Stimulated activated CD4-positive, alpha-beta T cell treated with anti-CD3 and anti-CD28 coated beads, Interleukin-2, amount 100 ng/mL, for 4 hours (primary cell): ENCODE results near the gene LRP1.

Experiments used
- DNase-seq: peaks from one replicate; pipeline ENCODE4 v3.0.0-alpha.2; 2020; ENCODE audit warnings: low read depth

LRP1 gene

GRCh38 chr12:57175428-57176138 is 47.3 kb downstream of the LRP1 start:
- no peak for DNase-seq

DNA sequence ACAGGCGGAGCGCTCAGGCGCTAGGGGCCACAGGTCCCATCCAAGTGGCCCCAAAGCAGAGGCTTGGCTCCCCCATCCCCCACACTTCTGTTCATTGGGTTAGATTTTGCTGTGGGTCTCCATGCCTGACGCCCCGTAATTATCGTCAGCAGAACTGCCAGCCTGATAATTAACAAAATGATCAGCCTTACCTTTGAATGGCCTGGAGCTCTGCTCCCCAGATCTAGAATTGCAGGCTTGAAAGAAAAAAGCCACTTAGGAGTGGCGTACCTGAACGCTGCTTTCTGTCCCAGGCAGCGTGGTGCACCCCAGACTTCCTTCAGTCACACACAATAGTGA is 47.8 kb downstream of the LRP1 start:
- DNase-seq, result no peak

DNA sequence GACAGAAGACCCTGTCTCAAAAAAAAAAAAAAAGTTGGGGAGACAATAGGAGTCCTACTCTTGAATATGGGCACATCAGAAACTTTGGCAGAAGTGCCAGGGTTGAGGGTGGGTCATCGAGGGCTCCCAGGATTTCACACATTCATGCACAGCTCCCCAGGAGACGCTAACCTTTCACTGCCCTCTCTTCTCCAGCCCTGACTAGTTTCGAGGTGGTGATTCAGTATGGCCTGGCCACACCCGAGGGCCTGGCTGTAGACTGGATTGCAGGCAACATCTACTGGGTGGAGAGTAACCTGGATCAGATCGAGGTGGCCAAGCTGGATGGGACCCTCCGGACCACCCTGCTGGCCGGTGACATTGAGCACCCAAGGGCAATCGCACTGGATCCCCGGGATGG is 48.6 kb downstream of the LRP1 start:
- DNase-seq, result no peak

GRCh38 chr12:57177354-57177753 is 49.1 kb downstream of the LRP1 start:
- no peak for DNase-seq

DNA sequence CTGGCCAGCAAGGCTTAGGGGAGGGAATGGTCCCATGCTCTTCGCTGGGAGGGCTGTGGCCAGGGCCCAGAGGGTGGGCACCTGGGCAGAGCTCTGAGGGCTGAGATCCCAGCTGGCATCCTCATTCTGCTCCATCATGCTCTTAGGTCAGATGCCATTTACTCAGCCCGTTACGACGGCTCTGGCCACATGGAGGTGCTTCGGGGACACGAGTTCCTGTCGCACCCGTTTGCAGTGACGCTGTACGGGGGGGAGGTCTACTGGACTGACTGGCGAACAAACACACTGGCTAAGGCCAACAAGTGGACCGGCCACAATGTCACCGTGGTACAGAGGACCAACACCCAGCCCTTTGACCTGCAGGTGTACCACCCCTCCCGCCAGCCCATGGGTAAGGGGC is 49.9 kb downstream of the LRP1 start:
- no peak for DNase-seq

DNA sequence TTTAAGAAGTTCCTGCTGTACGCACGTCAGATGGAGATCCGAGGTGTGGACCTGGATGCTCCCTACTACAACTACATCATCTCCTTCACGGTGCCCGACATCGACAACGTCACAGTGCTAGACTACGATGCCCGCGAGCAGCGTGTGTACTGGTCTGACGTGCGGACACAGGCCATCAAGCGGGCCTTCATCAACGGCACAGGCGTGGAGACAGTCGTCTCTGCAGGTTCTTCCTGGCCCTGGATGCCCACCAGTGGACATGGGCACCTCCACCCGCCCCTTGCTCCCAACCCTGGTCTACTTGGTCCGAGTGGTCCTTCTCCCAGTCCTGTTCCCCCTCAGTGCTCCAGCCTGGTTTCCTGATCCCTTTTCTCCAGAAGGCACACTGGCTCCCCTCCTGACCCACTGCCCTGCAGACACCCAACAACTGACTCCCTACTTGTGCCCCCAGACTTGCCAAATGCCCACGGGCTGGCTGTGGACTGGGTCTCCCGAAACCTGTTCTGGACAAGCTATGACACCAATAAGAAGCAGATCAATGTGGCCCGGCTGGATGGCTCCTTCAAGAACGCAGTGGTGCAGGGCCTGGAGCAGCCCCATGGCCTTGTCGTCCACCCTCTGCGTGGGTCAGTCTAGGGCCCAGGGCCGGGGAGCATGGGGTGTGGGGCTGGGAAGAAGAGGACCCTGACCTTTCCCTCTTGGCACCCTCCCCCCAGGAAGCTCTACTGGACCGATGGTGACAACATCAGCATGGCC is 51.2 kb downstream of the LRP1 start:
- no peak for DNase-seq

DNA sequence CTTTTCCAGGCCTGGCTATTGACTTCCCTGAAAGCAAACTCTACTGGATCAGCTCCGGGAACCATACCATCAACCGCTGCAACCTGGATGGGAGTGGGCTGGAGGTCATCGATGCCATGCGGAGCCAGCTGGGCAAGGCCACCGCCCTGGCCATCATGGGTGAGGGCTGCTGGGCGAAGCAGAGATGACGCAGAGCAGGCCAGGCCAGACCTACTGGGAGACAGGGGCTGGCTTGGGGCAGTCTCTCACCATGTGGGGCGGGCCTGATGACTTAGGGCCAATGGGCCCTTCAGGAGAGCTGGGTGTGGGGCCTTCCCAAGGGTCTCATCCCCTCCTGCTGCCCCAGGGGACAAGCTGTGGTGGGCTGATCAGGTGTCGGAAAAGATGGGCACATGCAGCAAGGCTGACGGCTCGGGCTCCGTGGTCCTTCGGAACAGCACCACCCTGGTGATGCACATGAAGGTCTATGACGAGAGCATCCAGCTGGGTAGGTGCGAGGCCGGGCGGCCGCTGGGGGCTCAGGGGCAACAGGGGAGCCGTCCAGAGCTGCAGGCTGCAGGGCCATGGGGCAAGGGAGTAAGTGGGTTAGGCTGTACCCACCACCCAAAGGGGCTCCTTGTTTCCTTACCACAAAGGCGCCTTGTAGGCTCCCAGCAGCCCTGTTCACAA is 52.2 kb downstream of the LRP1 start:
- no peak for DNase-seq

GRCh38 chr12:57181072-57181471 is 52.8 kb downstream of the LRP1 start:
- DNase-seq, result no peak

GRCh38 chr12:57181561-57182155 is 53.4 kb downstream of the LRP1 start:
- no peak for DNase-seq

- DNase-seq, result peak; percentile 69
Observed at GRCh38 chr12:57182918-57183575, 54.8 kb downstream of the LRP1 start.

GRCh38 chr12:57183939-57184725 is 55.8 kb downstream of the LRP1 start:
- no peak for DNase-seq

DNA sequence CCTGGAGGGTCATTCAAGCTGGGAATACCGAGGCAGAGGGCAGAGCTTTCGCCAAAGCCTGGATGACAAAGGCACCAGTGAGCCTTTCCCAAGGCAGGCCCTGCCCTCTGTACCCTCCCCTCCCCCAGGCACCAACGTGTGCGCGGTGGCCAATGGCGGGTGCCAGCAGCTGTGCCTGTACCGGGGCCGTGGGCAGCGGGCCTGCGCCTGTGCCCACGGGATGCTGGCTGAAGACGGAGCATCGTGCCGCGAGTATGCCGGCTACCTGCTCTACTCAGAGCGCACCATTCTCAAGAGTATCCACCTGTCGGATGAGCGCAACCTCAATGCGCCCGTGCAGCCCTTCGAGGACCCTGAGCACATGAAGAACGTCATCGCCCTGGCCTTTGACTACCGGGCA is 57.1 kb downstream of the LRP1 start:
- DNase-seq, result no peak

GRCh38 chr12:57185906-57186508 is 57.7 kb downstream of the LRP1 start:
- DNase-seq, result no peak

- DNase-seq, result no peak
Observed at GRCh38 chr12:57187222-57188089, 59.2 kb downstream of the LRP1 start.

GRCh38 chr12:57188090-57188425 is 59.8 kb downstream of the LRP1 start:
- DNase-seq, result no peak

GRCh38 chr12:57190037-57190436 is 61.8 kb downstream of the LRP1 start:
- DNase-seq, result no peak

GRCh38 chr12:57190821-57191220 is 62.5 kb downstream of the LRP1 start:
- no peak for DNase-seq

GRCh38 chr12:57191410-57191809 is 63.1 kb downstream of the LRP1 start:
- DNase-seq, result no peak

DNA sequence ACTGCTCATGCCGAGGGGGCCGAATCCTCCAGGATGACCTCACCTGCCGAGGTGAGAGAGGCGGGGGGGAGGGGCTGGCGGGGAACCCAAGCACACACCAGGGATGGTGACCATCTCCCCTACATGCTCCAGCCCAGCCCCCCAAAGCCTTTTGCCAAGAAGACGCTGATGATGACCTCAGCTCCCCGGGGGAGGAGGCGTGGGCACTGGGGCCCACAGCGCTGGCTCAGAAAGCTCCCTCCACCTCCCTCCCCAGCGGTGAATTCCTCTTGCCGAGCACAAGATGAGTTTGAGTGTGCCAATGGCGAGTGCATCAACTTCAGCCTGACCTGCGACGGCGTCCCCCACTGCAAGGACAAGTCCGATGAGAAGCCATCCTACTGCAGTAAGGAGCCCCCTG is 64.6 kb downstream of the LRP1 start:
- DNase-seq, result no peak

DNA sequence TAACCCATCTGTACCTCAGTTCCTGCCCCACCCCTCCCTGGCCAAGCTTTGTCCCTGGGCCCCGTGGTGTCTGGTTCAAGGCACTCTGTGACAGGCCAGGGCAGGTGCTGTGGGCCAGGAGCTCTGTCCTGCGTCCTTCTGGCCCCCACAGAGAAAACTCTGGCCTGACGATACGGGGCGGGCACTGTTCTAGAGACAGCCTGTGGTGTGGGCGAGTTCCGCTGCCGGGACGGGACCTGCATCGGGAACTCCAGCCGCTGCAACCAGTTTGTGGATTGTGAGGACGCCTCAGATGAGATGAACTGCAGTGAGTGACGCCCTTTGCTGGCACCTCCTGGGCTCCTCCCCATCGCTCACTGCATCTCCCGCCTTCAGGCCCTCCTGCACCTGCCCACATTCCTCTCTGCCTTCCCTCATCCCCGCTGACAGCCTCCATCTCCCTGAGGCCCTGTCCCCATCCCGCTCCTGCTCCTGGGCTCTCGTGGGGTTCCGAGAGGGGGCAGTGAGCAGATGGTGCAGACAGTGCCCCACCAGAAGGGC is 65.5 kb downstream of the LRP1 start:
- DNase-seq, result no peak
